A673 (cell line): ENCODE measurements around the gene MLIP. TPM values are rescaled to one million over a fixed set of nuclear protein-coding genes. Genes with fewer than 3 reads are reported as not detected.

Experiments
- BruUV-seq: library from RNA; stranded (reverse); fragments of 400-500 nt; replicated peaks from 2 replicates; lab custom pipeline; 2021; lab: Mats Ljungman, UMichigan
- CTCF ChIA-PET: fragments of 300-600 bp; sonication (Branson Sonifier 250); formaldehyde crosslinking; loops from one replicate; lab custom pipeline; 2022; ENCODE audit warnings: antibody characterized with exemption; lab: Charles Lee
- POLR2A ChIA-PET: fragments of 300-600 bp; sonication (Branson Sonifier 250); formaldehyde crosslinking; loops from one replicate; lab custom pipeline; 2022; ENCODE audit warnings: antibody characterized with exemption; ENCODE audit not compliant: low non-redundant PET; lab: Charles Lee
- DNase-seq: peaks from one replicate; pipeline ENCODE4 v3.0.0-alpha.2; 2015; ENCODE audit warnings: low spot score
- H3K27ac ChIP-seq: fragments of 200-600 bp; sonication (generic); 2 replicates; pipeline ENCODE4 v1.5.1; 2016; ENCODE audit warnings: mixed run types, low read depth, mild to moderate bottlenecking, mixed read lengths, antibody characterized with exemption, low read length; ENCODE audit not compliant: poor library complexity, severe bottlenecking
- H3K27me3 ChIP-seq: fragments of 200-600 bp; sonication (generic); replicated peaks from 2 replicates; pipeline ENCODE4 v1.6.1; 2017; ENCODE audit warnings: mixed run types, low read depth, mild to moderate bottlenecking, mixed read lengths, antibody characterized with exemption, low read length; ENCODE audit not compliant: insufficient read depth, poor library complexity
- H3K36me3 ChIP-seq: fragments of 200-600 bp; sonication (generic); 2 replicates; pipeline ENCODE4 v1.6.1; 2016; ENCODE audit warnings: mixed run types, mild to moderate bottlenecking, mixed read lengths, antibody characterized with exemption, low read length; ENCODE audit not compliant: insufficient read depth, poor library complexity, severe bottlenecking
- H3K4me1 ChIP-seq: fragments of 200-600 bp; sonication (generic); 2 replicates; pipeline ENCODE4 v1.6.1; 2017; ENCODE audit warnings: mixed run types, mild to moderate bottlenecking, mixed read lengths, antibody characterized with exemption, low read length; ENCODE audit not compliant: insufficient read depth, poor library complexity, severe bottlenecking
- H3K4me3 ChIP-seq: fragments of 200-600 bp; sonication (generic); 2 replicates; pipeline ENCODE4 v1.5.1; 2016; ENCODE audit warnings: low read depth, mixed run types, mild to moderate bottlenecking, mixed read lengths, low read length; ENCODE audit not compliant: poor library complexity, severe bottlenecking
- H3K9me3 ChIP-seq: fragments of 200-600 bp; sonication (generic); 2 replicates; pipeline ENCODE4 v1.6.1; 2016; ENCODE audit warnings: mixed run types, low read depth, mild to moderate bottlenecking, mixed read lengths, antibody characterized with exemption, low read length; ENCODE audit not compliant: poor library complexity, severe bottlenecking
- EZH2 ChIP-seq: fragments of 200-600 bp; sonication (generic); IDR thresholded peaks from 2 replicates; pipeline ENCODE4 v1.6.1; 2017; ENCODE audit warnings: borderline replicate concordance, low read depth, mild to moderate bottlenecking, mixed read lengths, antibody characterized with exemption, low read length; ENCODE audit not compliant: poor library complexity, severe bottlenecking
- intact Hi-C: fragments of 100-400 bp; cut with micrococcal nuclease; formaldehyde crosslinking; loops from one replicate; pipeline ENCODE4 v1.10.0; 2022; ENCODE audit not compliant: unreplicated experiment
- total RNA-seq: library from RNA; stranded (reverse); gene quantifications from 2 replicates; pipeline ENCODE4 v1.2.3, GENCODE V29; 2021
- TF ChIP-seq, protein P1 (sequence below): fragments of 300-800, 200-600 bp; sonication (generic); conservative IDR thresholded peaks from 2 replicates; pipeline ENCODE4 v1.5.1; 2017; ENCODE audit warnings: low read depth, mild to moderate bottlenecking, antibody characterized with exemption, low read length, moderate library complexity, mixed read lengths

MLIP gene
- total RNA-seq, 1 experiment from 2014 or later: 0.58 TPM

DNA sequence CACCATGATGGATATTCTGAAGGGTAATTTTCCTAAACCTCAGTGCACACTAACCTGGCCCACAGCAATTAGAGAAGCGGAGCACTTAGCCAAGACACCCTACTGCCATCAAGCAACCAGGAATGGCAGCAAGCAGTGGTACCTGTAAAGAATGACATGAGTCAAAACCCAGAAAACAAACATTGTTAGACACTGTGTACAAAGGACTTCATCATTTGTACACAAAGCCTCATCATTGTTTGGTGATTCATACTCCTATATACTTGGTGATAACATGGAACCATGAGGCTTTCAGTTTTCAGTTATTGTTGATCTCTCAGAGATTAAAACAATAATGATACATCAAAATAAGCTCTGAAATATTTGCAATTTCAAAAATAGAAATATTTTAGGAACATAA, 74.6 kb downstream of the MLIP start:
- Histone ChIP-seq H3K36me3 (no peaks in the 10 kb centered on the region), H3K4me3 (no peak overlapping the region), H3K9me3 (no peaks in the 10 kb centered on the region), H3K27ac (no peak overlapping the region), H3K4me1 (no peaks in the 10 kb centered on the region), H3K27me3 (no peaks in the 10 kb centered on the region)
- POLR2A ChIA-PET: no interaction called here
- CTCF ChIA-PET: no interaction called here
- DNase-seq: no peak
- TF ChIP-seq, protein P1, sequence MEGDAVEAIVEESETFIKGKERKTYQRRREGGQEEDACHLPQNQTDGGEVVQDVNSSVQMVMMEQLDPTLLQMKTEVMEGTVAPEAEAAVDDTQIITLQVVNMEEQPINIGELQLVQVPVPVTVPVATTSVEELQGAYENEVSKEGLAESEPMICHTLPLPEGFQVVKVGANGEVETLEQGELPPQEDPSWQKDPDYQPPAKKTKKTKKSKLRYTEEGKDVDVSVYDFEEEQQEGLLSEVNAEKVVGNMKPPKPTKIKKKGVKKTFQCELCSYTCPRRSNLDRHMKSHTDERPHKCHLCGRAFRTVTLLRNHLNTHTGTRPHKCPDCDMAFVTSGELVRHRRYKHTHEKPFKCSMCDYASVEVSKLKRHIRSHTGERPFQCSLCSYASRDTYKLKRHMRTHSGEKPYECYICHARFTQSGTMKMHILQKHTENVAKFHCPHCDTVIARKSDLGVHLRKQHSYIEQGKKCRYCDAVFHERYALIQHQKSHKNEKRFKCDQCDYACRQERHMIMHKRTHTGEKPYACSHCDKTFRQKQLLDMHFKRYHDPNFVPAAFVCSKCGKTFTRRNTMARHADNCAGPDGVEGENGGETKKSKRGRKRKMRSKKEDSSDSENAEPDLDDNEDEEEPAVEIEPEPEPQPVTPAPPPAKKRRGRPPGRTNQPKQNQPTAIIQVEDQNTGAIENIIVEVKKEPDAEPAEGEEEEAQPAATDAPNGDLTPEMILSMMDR: no peak
- no peak for TF ChIP-seq EZH2
- intact Hi-C loops: no loop called here
- no TSS peak for BruUV-seq

DNA sequence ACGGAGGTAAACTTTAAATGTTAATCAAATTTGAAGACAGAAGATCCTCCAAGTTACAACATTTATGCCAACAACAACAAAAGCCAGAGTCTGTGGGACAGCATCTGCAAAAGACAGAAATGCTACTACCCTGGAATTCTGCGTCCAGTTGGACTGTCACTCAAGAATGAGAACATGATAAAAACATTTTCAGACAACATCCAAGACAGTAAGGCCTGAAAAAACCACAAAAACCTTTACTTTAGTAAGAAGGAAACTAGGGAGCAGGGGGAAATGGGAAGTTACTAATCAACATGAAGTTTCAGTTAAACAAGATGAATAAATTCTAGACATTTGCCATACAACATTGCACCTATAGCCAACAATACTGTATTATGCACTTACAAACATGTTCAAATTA, 77.6 kb downstream of the MLIP start:
- no peak for DNase-seq
- CTCF ChIA-PET: no interaction called here
- BruUV-seq: no TSS peak
- Histone ChIP-seq H3K4me3 (no peak overlapping the region), H3K9me3 (no peaks in the 10 kb centered on the region), H3K27me3 (no peaks in the 10 kb centered on the region), H3K4me1 (no peaks in the 10 kb centered on the region), H3K27ac (no peak overlapping the region), H3K36me3 (no peaks in the 10 kb centered on the region)
- intact Hi-C loops: no loop called here
- POLR2A ChIA-PET: no interaction called here
- TF ChIP-seq EZH2: no peak
- TF ChIP-seq, protein P1: no peak

DNA sequence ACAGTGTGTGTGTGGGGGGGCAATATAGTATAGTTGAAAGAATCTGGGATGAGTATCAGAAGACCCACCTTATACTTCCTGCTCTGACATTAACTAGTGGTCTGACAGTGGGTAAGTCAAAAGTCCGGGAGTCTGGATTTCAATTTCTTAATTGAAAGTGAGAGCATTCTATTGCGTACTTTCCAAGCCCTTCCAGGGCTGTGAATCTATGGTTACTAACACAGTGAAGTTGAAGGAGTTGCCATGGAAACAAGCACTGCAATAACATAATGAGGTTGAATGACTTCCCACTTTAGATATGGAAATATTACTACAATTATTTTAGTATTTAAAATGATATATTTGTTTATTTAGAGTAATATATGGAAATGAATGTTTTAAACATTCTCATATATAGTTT, 80.2 kb downstream of the MLIP start:
- H3K27ac ChIP-seq: no peak overlapping the region
- intact Hi-C loops: no loop called here
- BruUV-seq: no TSS peak
- H3K36me3 ChIP-seq: no peaks in the 10 kb centered on the region
- H3K4me3 ChIP-seq: no peak overlapping the region
- TF ChIP-seq EZH2: no peak
- TF ChIP-seq, protein P1: no peak
- POLR2A ChIA-PET: no interaction called here
- H3K27me3 ChIP-seq: no peaks in the 10 kb centered on the region
- CTCF ChIA-PET: no interaction called here
- peak; percentile 31 for DNase-seq
- no peaks in the 10 kb centered on the region for H3K9me3 ChIP-seq
- H3K4me1 ChIP-seq: peaks cover 4% of the 10 kb centered on the region
